Measurements from ENCODE around the gene ARHGAP4. TPM values are rescaled to one million over a fixed set of nuclear protein-coding genes. Genes with fewer than 3 reads are reported as not detected.

The ARHGAP4 gene
- total and polyA plus RNA-seq, 2 donors (not counting 1 experiment from before 2014, with no cell fraction given): 0.51 to 1.5 TPM

DNA sequence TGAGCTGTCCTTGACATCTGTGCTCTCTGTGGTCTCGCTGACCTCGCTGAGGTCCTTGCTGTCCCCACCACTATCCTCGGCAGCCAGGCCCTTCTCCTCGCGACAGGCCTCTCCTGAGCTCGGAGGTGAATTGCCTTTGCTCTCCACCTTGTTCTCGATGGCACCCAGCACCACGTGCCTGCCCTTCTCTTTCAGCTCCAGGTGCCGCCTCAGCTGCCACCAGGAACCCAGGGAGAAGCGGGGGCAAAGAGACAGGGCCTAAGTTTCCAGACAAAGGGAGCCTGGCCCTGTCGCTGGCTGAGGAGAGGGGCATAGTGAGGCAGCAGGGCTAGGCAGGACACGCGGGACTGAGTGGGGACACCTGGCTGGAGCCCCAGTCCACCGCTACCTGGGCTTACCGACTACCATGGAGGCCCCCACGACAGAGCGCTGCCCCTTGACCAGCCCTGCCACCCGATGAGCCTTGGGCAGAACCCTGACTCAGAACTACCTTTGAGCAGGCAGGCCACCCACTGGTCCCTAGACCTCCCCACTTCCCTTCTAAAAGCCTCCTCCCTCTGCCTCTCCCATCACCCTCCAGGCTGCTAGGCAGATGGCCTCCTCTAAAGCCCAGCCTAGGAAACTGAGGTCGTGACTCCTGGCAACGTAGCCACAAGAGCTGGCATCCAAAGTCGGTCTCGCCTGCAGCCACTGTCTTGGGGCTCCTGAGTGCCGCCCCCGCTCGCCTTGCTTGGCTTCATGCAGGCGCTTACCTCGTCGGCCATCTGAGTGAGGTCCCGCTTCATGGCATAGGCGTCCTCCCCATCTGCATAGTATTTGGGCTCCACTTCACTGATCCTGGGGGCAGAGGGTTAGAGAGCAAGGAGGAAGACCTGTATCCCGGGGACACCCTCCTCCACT is 4.2 kb upstream of the ARHGAP4 start:
- Histone ChIP-seq H3K27ac (ENCODE audit: insufficient read depth, low read length) (no peak overlapping the region), H3K79me2 (ENCODE audit: control insufficient read depth, insufficient read depth, low read length) (peaks cover 16% of the 10 kb centered on the region), H3K4me1 (ENCODE audit: control insufficient read depth, extremely low read depth, insufficient read depth, low read length) (peaks cover 5% of the 10 kb centered on the region), H3K27me3 (ENCODE audit: control insufficient read depth, insufficient read depth, low read length) (no peaks in the 10 kb centered on the region), H3K9ac (ENCODE audit: insufficient read depth, low read length) (no peak overlapping the region), H3K4me3 (replicated peaks in 1 of 4; ENCODE audit: control extremely low read depth in 1 of 4, insufficient read depth in 1 of 4, low read depth in 3 of 4, low read length in 4 of 4) (no peak overlapping the region), H3K4me2 (ENCODE audit: extremely low read depth, insufficient read depth, low read length) (no peak overlapping the region), H3K36me3 (ENCODE audit: control insufficient read depth, insufficient read depth, low read length) (peaks cover 10% of the 10 kb centered on the region), H2AFZ (ENCODE audit: low read length) (no peak overlapping the region), H3K9me3 (ENCODE audit: control insufficient read depth, insufficient read depth, low read depth, low read length) (no peaks in the 10 kb centered on the region), H4K20me1 (ENCODE audit: control insufficient read depth, extremely low read depth, insufficient read depth, low read length) (no peaks in the 10 kb centered on the region)
- DNase-seq (ENCODE audit: low read depth in 2 of 2): no peak
- no peak for TF ChIP-seq CTCF (conservative IDR thresholded peaks at IDR 0.05 in 1 of 2, IDR thresholded peaks at IDR 0.05 in 1 of 2; ENCODE audit: low read depth in 1 of 2, low read length in 2 of 2)
- no peak for TF ChIP-seq EZH2 (IDR thresholded peaks at IDR 0.05; ENCODE audit: low read length, missing control alignments)

GRCh38 chrX:153929576-153929975 is 3.5 kb upstream of the ARHGAP4 start:
- H3K27me3 ChIP-seq (ENCODE audit: control insufficient read depth, insufficient read depth, low read length): no peaks in the 10 kb centered on the region
- H3K4me1 ChIP-seq (ENCODE audit: control insufficient read depth, extremely low read depth, insufficient read depth, low read length): peaks cover 5% of the 10 kb centered on the region
- no peak overlapping the region for H2AFZ ChIP-seq (ENCODE audit: low read length)
- no peaks in the 10 kb centered on the region for H3K9me3 ChIP-seq (ENCODE audit: control insufficient read depth, insufficient read depth, low read depth, low read length)
- peaks cover 10% of the 10 kb centered on the region for H3K36me3 ChIP-seq (ENCODE audit: control insufficient read depth, insufficient read depth, low read length)
- H3K4me2 ChIP-seq (ENCODE audit: extremely low read depth, insufficient read depth, low read length): no peak overlapping the region
- no peak overlapping the region for H3K4me3 ChIP-seq (replicated peaks in 1 of 4; ENCODE audit: control extremely low read depth in 1 of 4, insufficient read depth in 1 of 4, low read depth in 3 of 4, low read length in 4 of 4)
- H3K27ac ChIP-seq (ENCODE audit: insufficient read depth, low read length): no peak overlapping the region
- H3K79me2 ChIP-seq (ENCODE audit: control insufficient read depth, insufficient read depth, low read length): peaks cover 16% of the 10 kb centered on the region
- H4K20me1 ChIP-seq (ENCODE audit: control insufficient read depth, extremely low read depth, insufficient read depth, low read length): no peaks in the 10 kb centered on the region
- TF ChIP-seq EZH2 (IDR thresholded peaks at IDR 0.05; ENCODE audit: low read length, missing control alignments) (no peak), CTCF (conservative IDR thresholded peaks at IDR 0.05 in 1 of 2, IDR thresholded peaks at IDR 0.05 in 1 of 2; ENCODE audit: low read depth in 1 of 2, low read length in 2 of 2) (no peak)
- no peak for DNase-seq (ENCODE audit: low read depth in 2 of 2)
- H3K9ac ChIP-seq (ENCODE audit: insufficient read depth, low read length): no peak overlapping the region

- H3K4me3 ChIP-seq (replicated peaks in 1 of 4; ENCODE audit: control extremely low read depth in 1 of 4, insufficient read depth in 1 of 4, low read depth in 3 of 4, low read length in 4 of 4): no peak overlapping the region
- no peak overlapping the region for H3K9ac ChIP-seq (ENCODE audit: insufficient read depth, low read length)
- no peak overlapping the region for H2AFZ ChIP-seq (ENCODE audit: low read length)
- H3K4me2 ChIP-seq (ENCODE audit: extremely low read depth, insufficient read depth, low read length): no peak overlapping the region
- no peak overlapping the region for H3K27ac ChIP-seq (ENCODE audit: insufficient read depth, low read length)
- DNase-seq (ENCODE audit: low read depth in 2 of 2): no peak
- H3K9me3 ChIP-seq (ENCODE audit: control insufficient read depth, insufficient read depth, low read depth, low read length): no peaks in the 10 kb centered on the region
- peaks cover 9% of the 10 kb centered on the region for H3K79me2 ChIP-seq (ENCODE audit: control insufficient read depth, insufficient read depth, low read length)
- H4K20me1 ChIP-seq (ENCODE audit: control insufficient read depth, extremely low read depth, insufficient read depth, low read length): no peaks in the 10 kb centered on the region
- TF ChIP-seq EZH2 (IDR thresholded peaks at IDR 0.05; ENCODE audit: low read length, missing control alignments): no peak
- TF ChIP-seq CTCF (conservative IDR thresholded peaks at IDR 0.05 in 1 of 2, IDR thresholded peaks at IDR 0.05 in 1 of 2; ENCODE audit: low read depth in 1 of 2, low read length in 2 of 2): no peak
- H3K4me1 ChIP-seq (ENCODE audit: control insufficient read depth, extremely low read depth, insufficient read depth, low read length): peaks cover 5% of the 10 kb centered on the region
- peaks cover 10% of the 10 kb centered on the region for H3K36me3 ChIP-seq (ENCODE audit: control insufficient read depth, insufficient read depth, low read length)
- H3K27me3 ChIP-seq (ENCODE audit: control insufficient read depth, insufficient read depth, low read length): no peaks in the 10 kb centered on the region
Measured at GRCh38 chrX:153928846-153929245, 2.8 kb upstream of the ARHGAP4 start.

Data from fibroblast of lung (primary cell).